ENCODE measurements around the gene GPX3. TPM values are rescaled to one million over a fixed set of nuclear protein-coding genes. Genes with fewer than 3 reads are reported as not detected.

GPX3 gene
- total and polyA plus RNA-seq, 4 experiments from 2014 or later, result 1.5 TPM; not detected in 3

- no peaks in the 10 kb centered on the region for H3K27me3 ChIP-seq (ENCODE audit: insufficient read depth, low read length)
- intact Hi-C loops (cut with micrococcal nuclease), result no loop called here
- no peak for DNase-seq
- H3K4me1 Mint-ChIP-seq, result peaks cover 3 to 13% (median 8%) of the 10 kb centered on the region in 4 donors
- H3K4me3 Mint-ChIP-seq, result no peak overlapping the region
- peaks cover 47% of the 10 kb centered on the region for H3K36me3 ChIP-seq (ENCODE audit: insufficient read depth, low read length)
- H3K4me1 ChIP-seq (ENCODE audit: insufficient read depth, low read length), result peaks cover 3% of the 10 kb centered on the region
- H3K9me3 Mint-ChIP-seq, result peaks cover 0 to 3% (median 0%) of the 10 kb centered on the region in 8 donors
- H3K9me3 ChIP-seq (ENCODE audit: control insufficient read depth in 1 of 2, low read length in 2 of 2), result no peaks in the 10 kb centered on the region
- CTCF ChIA-PET (ENCODE audit: partially characterized antibody), result no interaction called here
- no peak overlapping the region for H3K27ac ChIP-seq (ENCODE audit: low read depth, low read length)
- H3K27ac Mint-ChIP-seq, result peak overlapping the region in 1 of 7 donors; percentile 68
- H3K4me3 ChIP-seq (ENCODE audit: low read length in 2 of 2), result no peak overlapping the region
- H3K36me3 Mint-ChIP-seq, result peaks cover 56 to 74% of the 10 kb centered on the region in 2 donors
- POLR2A ChIA-PET (ENCODE audit: partially characterized antibody), result no interaction called here
- H3K27me3 Mint-ChIP-seq, result no peaks in the 10 kb centered on the region
Observed at GRCh38 chr5:151028717-151029116, 8.3 kb downstream of the GPX3 start.

- H3K4me1 Mint-ChIP-seq, result peaks cover 3 to 6% (median 4%) of the 10 kb centered on the region in 4 donors
- Histone ChIP-seq H3K36me3 (ENCODE audit: insufficient read depth, low read length) (peaks cover 54% of the 10 kb centered on the region), H3K9me3 (ENCODE audit: control insufficient read depth in 1 of 2, low read length in 2 of 2) (no peaks in the 10 kb centered on the region), H3K4me3 (ENCODE audit: low read length in 2 of 2) (no peak overlapping the region), H3K27ac (ENCODE audit: low read depth, low read length) (no peak overlapping the region), H3K27me3 (ENCODE audit: insufficient read depth, low read length) (no peaks in the 10 kb centered on the region), H3K4me1 (ENCODE audit: insufficient read depth, low read length) (no peaks in the 10 kb centered on the region)
- no peak overlapping the region for H3K4me3 Mint-ChIP-seq
- H3K27ac Mint-ChIP-seq, result no peak overlapping the region
- intact Hi-C loops (cut with micrococcal nuclease), result no loop called here
- no peak for DNase-seq
- peaks cover 0 to 3% (median 0%) of the 10 kb centered on the region in 8 donors for H3K9me3 Mint-ChIP-seq
- CTCF ChIA-PET (ENCODE audit: partially characterized antibody), result no interaction called here
- peaks cover 59 to 81% of the 10 kb centered on the region in 2 donors for H3K36me3 Mint-ChIP-seq
- no peaks in the 10 kb centered on the region for H3K27me3 Mint-ChIP-seq
- POLR2A ChIA-PET (ENCODE audit: partially characterized antibody), result interaction anchor here (1.2 kb wide), 1 partner anchor 8 kb away, joined by 6 read pairs; the partner anchor contains the start of gene GPX3
Observed at GRCh38 chr5:151029179-151030055, 9.0 kb downstream of the GPX3 start.

GRCh38 chr5:151030056-151030336 is 9.6 kb downstream of the GPX3 start:
- DNase-seq, result no peak
- intact Hi-C loops (cut with micrococcal nuclease), result no loop called here
- peaks cover 0 to 2% (median 0%) of the 10 kb centered on the region in 8 donors for H3K9me3 Mint-ChIP-seq
- H3K4me1 Mint-ChIP-seq, result peaks cover 0 to 2% (median 0%) of the 10 kb centered on the region in 4 donors
- H3K27me3 Mint-ChIP-seq, result no peaks in the 10 kb centered on the region
- ChIA-PET CTCF (ENCODE audit: partially characterized antibody) (no interaction called here), POLR2A (ENCODE audit: partially characterized antibody) (interaction anchor here (1.2 kb wide), 1 partner anchor 9 kb away, joined by 6 read pairs; the partner anchor contains the start of gene GPX3)
- Histone ChIP-seq H3K27me3 (ENCODE audit: insufficient read depth, low read length) (no peaks in the 10 kb centered on the region), H3K27ac (ENCODE audit: low read depth, low read length) (no peak overlapping the region), H3K4me3 (ENCODE audit: low read length in 2 of 2) (no peak overlapping the region), H3K4me1 (ENCODE audit: insufficient read depth, low read length) (no peaks in the 10 kb centered on the region), H3K9me3 (ENCODE audit: control insufficient read depth in 1 of 2, low read length in 2 of 2) (no peaks in the 10 kb centered on the region), H3K36me3 (ENCODE audit: insufficient read depth, low read length) (peaks cover 60% of the 10 kb centered on the region)
- no peak overlapping the region for H3K4me3 Mint-ChIP-seq
- H3K36me3 Mint-ChIP-seq, result peaks cover 65 to 85% of the 10 kb centered on the region in 2 donors
- H3K27ac Mint-ChIP-seq, result no peak overlapping the region

- peaks cover 63% of the 10 kb centered on the region for H3K36me3 ChIP-seq (ENCODE audit: insufficient read depth, low read length)
- no peaks in the 10 kb centered on the region for H3K9me3 ChIP-seq (ENCODE audit: control insufficient read depth in 1 of 2, low read length in 2 of 2)
- no peaks in the 10 kb centered on the region for H3K27me3 ChIP-seq (ENCODE audit: insufficient read depth, low read length)
- CTCF ChIA-PET (ENCODE audit: partially characterized antibody), result interaction anchor here (1.3 kb wide), 1 partner anchor 85 kb away, joined by 5 read pairs; no protein-coding TSS in a partner anchor
- H3K27me3 Mint-ChIP-seq, result no peaks in the 10 kb centered on the region
- H3K27ac Mint-ChIP-seq, result peak overlapping the region in 1 of 7 donors; percentile 46
- H3K36me3 Mint-ChIP-seq, result peaks cover 66 to 89% of the 10 kb centered on the region in 2 donors
- no peak overlapping the region for H3K4me3 ChIP-seq (ENCODE audit: low read length in 2 of 2)
- intact Hi-C loops (cut with micrococcal nuclease), result no loop called here
- H3K4me3 Mint-ChIP-seq, result no peak overlapping the region
- no peak overlapping the region for H3K27ac ChIP-seq (ENCODE audit: low read depth, low read length)
- peaks cover 0 to 2% (median 0%) of the 10 kb centered on the region in 8 donors for H3K9me3 Mint-ChIP-seq
- peaks cover 0 to 2% (median 0%) of the 10 kb centered on the region in 4 donors for H3K4me1 Mint-ChIP-seq
- POLR2A ChIA-PET (ENCODE audit: partially characterized antibody), result interaction anchor here (1.2 kb wide), 1 partner anchor 9 kb away, joined by 6 read pairs; the partner anchor contains the start of gene GPX3
- H3K4me1 ChIP-seq (ENCODE audit: insufficient read depth, low read length), result no peaks in the 10 kb centered on the region
- DNase-seq, result no peak
Observed at GRCh38 chr5:151030379-151030778, 10.0 kb downstream of the GPX3 start.

- peaks cover 0 to 2% (median 0%) of the 10 kb centered on the region in 4 donors for H3K4me1 Mint-ChIP-seq
- DNase-seq, result no peak
- no peaks in the 10 kb centered on the region for H3K9me3 ChIP-seq (ENCODE audit: control insufficient read depth in 1 of 2, low read length in 2 of 2)
- peak overlapping the region in 1 of 7 donors; percentile 55 for H3K27ac Mint-ChIP-seq
- no peak overlapping the region for H3K4me3 Mint-ChIP-seq
- CTCF ChIA-PET (ENCODE audit: partially characterized antibody), result interaction anchor here (0.6 to 1.3 kb wide), 3 partner anchors 20 to 84 kb away, joined by 3 to 5 read pairs (median 3); no protein-coding TSS in a partner anchor
- intact Hi-C loops (cut with micrococcal nuclease), result no loop called here
- peaks cover 75% of the 10 kb centered on the region for H3K36me3 ChIP-seq (ENCODE audit: insufficient read depth, low read length)
- H3K4me1 ChIP-seq (ENCODE audit: insufficient read depth, low read length), result no peaks in the 10 kb centered on the region
- POLR2A ChIA-PET (ENCODE audit: partially characterized antibody), result no interaction called here
- H3K27me3 ChIP-seq (ENCODE audit: insufficient read depth, low read length), result no peaks in the 10 kb centered on the region
- no peak overlapping the region for H3K4me3 ChIP-seq (ENCODE audit: low read length in 2 of 2)
- H3K27me3 Mint-ChIP-seq, result no peaks in the 10 kb centered on the region
- peaks cover 65 to 90% of the 10 kb centered on the region in 2 donors for H3K36me3 Mint-ChIP-seq
- no peak overlapping the region for H3K27ac ChIP-seq (ENCODE audit: low read depth, low read length)
- H3K9me3 Mint-ChIP-seq, result peaks cover 0 to 2% (median 0%) of the 10 kb centered on the region in 8 donors
Observed at GRCh38 chr5:151031554-151031953, 11.2 kb downstream of the GPX3 start.

- peak overlapping the region in 1 of 7 donors; percentile 62 for H3K27ac Mint-ChIP-seq
- intact Hi-C loops (cut with micrococcal nuclease), result no loop called here
- Histone ChIP-seq H3K9me3 (ENCODE audit: control insufficient read depth in 1 of 2, low read length in 2 of 2) (no peaks in the 10 kb centered on the region), H3K4me3 (ENCODE audit: low read length in 2 of 2) (no peak overlapping the region), H3K27ac (ENCODE audit: low read depth, low read length) (no peak overlapping the region), H3K4me1 (ENCODE audit: insufficient read depth, low read length) (no peaks in the 10 kb centered on the region), H3K36me3 (ENCODE audit: insufficient read depth, low read length) (peaks cover 92% of the 10 kb centered on the region), H3K27me3 (ENCODE audit: insufficient read depth, low read length) (no peaks in the 10 kb centered on the region)
- H3K4me3 Mint-ChIP-seq, result no peak overlapping the region
- ChIA-PET CTCF (ENCODE audit: partially characterized antibody) (interaction anchor here (1.5 to 3.9 kb wide), 2 partner anchors 14 to 82 kb away, joined by 3 to 18 read pairs; no protein-coding TSS in a partner anchor), POLR2A (ENCODE audit: partially characterized antibody) (no interaction called here)
- H3K9me3 Mint-ChIP-seq, result peaks cover 0 to 2% (median 0%) of the 10 kb centered on the region in 8 donors
- no peaks in the 10 kb centered on the region for H3K27me3 Mint-ChIP-seq
- no peaks in the 10 kb centered on the region for H3K4me1 Mint-ChIP-seq
- DNase-seq, result no peak
- peaks cover 73 to 96% of the 10 kb centered on the region in 2 donors for H3K36me3 Mint-ChIP-seq
Observed at GRCh38 chr5:151033217-151033934, 13.0 kb downstream of the GPX3 start.
